NCI-H2196 (cell line): ENCODE measurements around the gene LSM4.

Experiments used
- DNase-seq: peaks from one replicate; lab custom pipeline; 2025; ENCODE audit not compliant: unreplicated experiment; lab: John Stamatoyannopoulos, UW

LSM4 gene

GRCh38 chr19:18311502-18312091 is 11.3 kb downstream of the LSM4 start:
- DNase-seq: no peak

- no peak for DNase-seq
Observed at GRCh38 chr19:18310966-18311365, 11.9 kb downstream of the LSM4 start.

- DNase-seq: no peak
Observed at GRCh38 chr19:18310118-18310909, 12.6 kb downstream of the LSM4 start.

GRCh38 chr19:18309525-18310064 is 13.3 kb downstream of the LSM4 start:
- DNase-seq: no peak

- no peak for DNase-seq
Observed at GRCh38 chr19:18308948-18309325, 13.9 kb downstream of the LSM4 start.

- DNase-seq: no peak
Observed at GRCh38 chr19:18308051-18308947, 14.6 kb downstream of the LSM4 start.

GRCh38 chr19:18307271-18307681 is 15.6 kb downstream of the LSM4 start:
- DNase-seq: no peak

GRCh38 chr19:18306888-18307260 is 16.0 kb downstream of the LSM4 start:
- no peak for DNase-seq

GRCh38 chr19:18306209-18306887 is 16.5 kb downstream of the LSM4 start:
- DNase-seq: no peak

GRCh38 chr19:18304458-18305310 is 18.2 kb downstream of the LSM4 start:
- no peak for DNase-seq

GRCh38 chr19:18304208-18304457 is 18.7 kb downstream of the LSM4 start:
- no peak for DNase-seq

- no peak for DNase-seq
Observed at GRCh38 chr19:18301718-18302111, 21.2 kb downstream of the LSM4 start.

GRCh38 chr19:18300930-18301717 is 21.8 kb downstream of the LSM4 start:
- DNase-seq: no peak

- DNase-seq: no peak
Observed at GRCh38 chr19:18299654-18300053, 23.2 kb downstream of the LSM4 start.

- no peak for DNase-seq
Observed at GRCh38 chr19:18298601-18299000, 24.3 kb downstream of the LSM4 start.

GRCh38 chr19:18297308-18297707 is 25.6 kb downstream of the LSM4 start:
- DNase-seq: no peak

- DNase-seq: no peak
Observed at GRCh38 chr19:18295034-18295451, 27.8 kb downstream of the LSM4 start.

GRCh38 chr19:18294467-18294864 is 28.4 kb downstream of the LSM4 start:
- DNase-seq: no peak

GRCh38 chr19:18293642-18294466 is 29.0 kb downstream of the LSM4 start:
- DNase-seq: no peak
